Stimulated activated naive CD8-positive, alpha-beta T cell treated with anti-CD3 and anti-CD28 coated beads, Interleukin-15, Interleukin-2, amounts not matched to agents 100 ng/mL and 50 ng/mL, for 24 hours (primary cell): Measurements from ENCODE around the gene CDH4.

Experiments used
- H3K27ac Mint-ChIP-seq: one replicate; pipeline ENCODE4 v1.8.0; 2021; ENCODE audit warnings: mild to moderate bottlenecking, mixed read lengths
- H3K27me3 Mint-ChIP-seq: one replicate; pipeline ENCODE4 v1.8.0; 2021; ENCODE audit warnings: mixed read lengths
- H3K36me3 Mint-ChIP-seq: one replicate; pipeline ENCODE4 v1.8.0; 2021; ENCODE audit warnings: low read depth, mixed read lengths
- H3K4me1 Mint-ChIP-seq: one replicate; pipeline ENCODE4 v1.8.0; 2021; ENCODE audit warnings: low read depth, mixed read lengths
- H3K4me3 Mint-ChIP-seq: one replicate; pipeline ENCODE4 v1.8.0; 2021; ENCODE audit warnings: mild to moderate bottlenecking, mixed read lengths
- H3K9me3 Mint-ChIP-seq: one replicate; pipeline ENCODE4 v1.8.0; 2021; ENCODE audit warnings: mixed read lengths

CDH4 gene

GRCh38 chr20:61599061-61599531, 347.0 kb downstream of the CDH4 start:
- Mint-ChIP-seq H3K36me3 (no peaks in the 10 kb centered on the region), H3K9me3 (no peaks in the 10 kb centered on the region), H3K4me1 (no peaks in the 10 kb centered on the region), H3K27me3 (no peaks in the 10 kb centered on the region), H3K27ac (no peak overlapping the region), H3K4me3 (no peak overlapping the region)

GRCh38 chr20:61599541-61599992, 347.5 kb downstream of the CDH4 start:
- Mint-ChIP-seq H3K36me3 (no peaks in the 10 kb centered on the region), H3K4me3 (no peak overlapping the region), H3K27me3 (no peaks in the 10 kb centered on the region), H3K4me1 (no peaks in the 10 kb centered on the region), H3K9me3 (peaks cover 4% of the 10 kb centered on the region), H3K27ac (no peak overlapping the region)

GRCh38 chr20:61600016-61600415, 348.0 kb downstream of the CDH4 start:
- H3K36me3 Mint-ChIP-seq: no peaks in the 10 kb centered on the region
- peaks cover 6% of the 10 kb centered on the region for H3K9me3 Mint-ChIP-seq
- H3K27ac Mint-ChIP-seq: no peak overlapping the region
- H3K4me1 Mint-ChIP-seq: no peaks in the 10 kb centered on the region
- H3K4me3 Mint-ChIP-seq: no peak overlapping the region
- no peaks in the 10 kb centered on the region for H3K27me3 Mint-ChIP-seq

- Mint-ChIP-seq H3K36me3 (no peaks in the 10 kb centered on the region), H3K27ac (no peak overlapping the region), H3K4me3 (no peak overlapping the region), H3K9me3 (peaks cover 6% of the 10 kb centered on the region), H3K27me3 (no peaks in the 10 kb centered on the region), H3K4me1 (no peaks in the 10 kb centered on the region)
These were observed 349.3 kb downstream of the CDH4 start for GRCh38 chr20:61601361-61601760.

GRCh38 chr20:61601853-61602252, 349.8 kb downstream of the CDH4 start:
- Mint-ChIP-seq H3K9me3 (peaks cover 6% of the 10 kb centered on the region), H3K36me3 (no peaks in the 10 kb centered on the region)

GRCh38 chr20:61603715-61604114, 351.7 kb downstream of the CDH4 start:
- Mint-ChIP-seq H3K9me3 (peaks cover 6% of the 10 kb centered on the region), H3K27ac (no peak overlapping the region)

More at GRCh38 chr20:61601853-61602252, 349.8 kb downstream of the CDH4 start:
- no peak overlapping the region for H3K27ac Mint-ChIP-seq
- no peak overlapping the region for H3K4me3 Mint-ChIP-seq
- no peaks in the 10 kb centered on the region for H3K27me3 Mint-ChIP-seq
- no peaks in the 10 kb centered on the region for H3K4me1 Mint-ChIP-seq

GRCh38 chr20:61604549-61604948, 352.5 kb downstream of the CDH4 start:
- Mint-ChIP-seq H3K27me3 (no peaks in the 10 kb centered on the region), H3K4me3 (no peak overlapping the region)

More at GRCh38 chr20:61603715-61604114, 351.7 kb downstream of the CDH4 start:
- Mint-ChIP-seq H3K27me3 (no peaks in the 10 kb centered on the region), H3K4me1 (no peaks in the 10 kb centered on the region), H3K36me3 (no peaks in the 10 kb centered on the region), H3K4me3 (no peak overlapping the region)

GRCh38 chr20:61605283-61605682, 353.2 kb downstream of the CDH4 start:
- H3K4me1 Mint-ChIP-seq: no peaks in the 10 kb centered on the region
- no peaks in the 10 kb centered on the region for H3K36me3 Mint-ChIP-seq
- H3K27ac Mint-ChIP-seq: no peak overlapping the region
- H3K27me3 Mint-ChIP-seq: no peaks in the 10 kb centered on the region
- no peak overlapping the region for H3K4me3 Mint-ChIP-seq
- peaks cover 16% of the 10 kb centered on the region for H3K9me3 Mint-ChIP-seq

More at GRCh38 chr20:61604549-61604948, 352.5 kb downstream of the CDH4 start:
- Mint-ChIP-seq H3K36me3 (no peaks in the 10 kb centered on the region), H3K4me1 (no peaks in the 10 kb centered on the region), H3K27ac (no peak overlapping the region), H3K9me3 (peaks cover 9% of the 10 kb centered on the region)

- Mint-ChIP-seq H3K4me3 (no peak overlapping the region), H3K36me3 (no peaks in the 10 kb centered on the region), H3K27me3 (no peaks in the 10 kb centered on the region), H3K9me3 (peaks cover 17% of the 10 kb centered on the region), H3K4me1 (no peaks in the 10 kb centered on the region), H3K27ac (no peak overlapping the region)
These were observed 353.9 kb downstream of the CDH4 start for GRCh38 chr20:61605862-61606557.

- H3K27me3 Mint-ChIP-seq: no peaks in the 10 kb centered on the region
These were observed 356.4 kb downstream of the CDH4 start for GRCh38 chr20:61608275-61609085.

GRCh38 chr20:61609461-61609860, 357.4 kb downstream of the CDH4 start:
- H3K4me3 Mint-ChIP-seq: no peak overlapping the region
- no peaks in the 10 kb centered on the region for H3K27me3 Mint-ChIP-seq
- H3K9me3 Mint-ChIP-seq: peaks cover 17% of the 10 kb centered on the region
- no peaks in the 10 kb centered on the region for H3K36me3 Mint-ChIP-seq
- H3K27ac Mint-ChIP-seq: no peak overlapping the region
- no peaks in the 10 kb centered on the region for H3K4me1 Mint-ChIP-seq

More at GRCh38 chr20:61608275-61609085, 356.4 kb downstream of the CDH4 start:
- Mint-ChIP-seq H3K9me3 (peaks cover 21% of the 10 kb centered on the region), H3K27ac (no peak overlapping the region), H3K4me3 (no peak overlapping the region), H3K36me3 (no peaks in the 10 kb centered on the region), H3K4me1 (no peaks in the 10 kb centered on the region)

GRCh38 chr20:61611401-61612180, 359.5 kb downstream of the CDH4 start:
- Mint-ChIP-seq H3K9me3 (peaks cover 19% of the 10 kb centered on the region), H3K27me3 (no peaks in the 10 kb centered on the region), H3K36me3 (no peaks in the 10 kb centered on the region), H3K27ac (no peak overlapping the region), H3K4me3 (no peak overlapping the region), H3K4me1 (no peaks in the 10 kb centered on the region)

- Mint-ChIP-seq H3K27ac (no peak overlapping the region), H3K4me3 (no peak overlapping the region), H3K27me3 (no peaks in the 10 kb centered on the region), H3K36me3 (no peaks in the 10 kb centered on the region), H3K4me1 (no peaks in the 10 kb centered on the region), H3K9me3 (peaks cover 26% of the 10 kb centered on the region)
These were observed 362.1 kb downstream of the CDH4 start for GRCh38 chr20:61613917-61614705.

GRCh38 chr20:61614706-61615100, 362.6 kb downstream of the CDH4 start:
- H3K4me1 Mint-ChIP-seq: no peaks in the 10 kb centered on the region
- no peak overlapping the region for H3K4me3 Mint-ChIP-seq
- H3K9me3 Mint-ChIP-seq: peaks cover 21% of the 10 kb centered on the region
- no peaks in the 10 kb centered on the region for H3K27me3 Mint-ChIP-seq
- no peak overlapping the region for H3K27ac Mint-ChIP-seq
- H3K36me3 Mint-ChIP-seq: no peaks in the 10 kb centered on the region
